ENCODE results near the gene TTC34. TPM values are rescaled to one million over a fixed set of nuclear protein-coding genes. Genes with fewer than 3 reads are reported as not detected.

The TTC34 gene
- total and polyA plus RNA-seq, 2 of the 4 experiments (the other 2 are of a cell fraction), result under 0.01 to 0.09 TPM

GRCh38 chr1:2795926-2796325, 5.6 kb downstream of the TTC34 start (continued):
- TF ChIP-seq MAZ (IDR thresholded peaks at IDR 0.05; ENCODE audit: borderline replicate concordance, low read depth, low read length) (no peak), CEBPB (IDR thresholded peaks at IDR 0.05; ENCODE audit: low read depth, low read length) (no peak), SMC3 (IDR thresholded peaks at IDR 0.05; ENCODE audit: low read depth, low read length) (no peak)

GRCh38 chr1:2791027-2791760, 10.3 kb downstream of the TTC34 start:
- Histone ChIP-seq H3K4ac (ENCODE audit: low read depth, low read length) (no peak overlapping the region), H2BK15ac (ENCODE audit: low read depth, low read length) (no peak overlapping the region), H3K27ac (ENCODE audit: insufficient read depth, low read length) (no peak overlapping the region), H3K18ac (ENCODE audit: low read depth, low read length) (no peak overlapping the region), H2AFZ (replicated peaks; ENCODE audit: low read length, poor library complexity) (no peak overlapping the region), H4K91ac (ENCODE audit: insufficient read depth, low read depth, low read length) (no peak overlapping the region), H2BK20ac (ENCODE audit: low read depth, low read length) (no peak overlapping the region), H2BK120ac (ENCODE audit: low read depth, low read length) (no peak overlapping the region), H3K14ac (replicated peaks; ENCODE audit: low read depth, low read length) (no peak overlapping the region), H3K9me1 (ENCODE audit: insufficient read depth, low read length) (no peaks in the 10 kb centered on the region), H3K36me3 (ENCODE audit: control insufficient read depth, insufficient read depth, low read length) (no peaks in the 10 kb centered on the region), H3K4me3 (ENCODE audit: insufficient read depth, low read depth, low read length) (no peak overlapping the region), H2AK9ac (replicated peaks; ENCODE audit: low read depth, low read length, poor library complexity) (no peak overlapping the region), H4K8ac (ENCODE audit: low read depth in 2 of 2, low read length in 2 of 2) (no peak overlapping the region), H3K56ac (ENCODE audit: extremely low read depth, insufficient read depth, low read length) (no peak overlapping the region), H4K5ac (ENCODE audit: low read depth, low read length) (no peak overlapping the region), H3K23ac (ENCODE audit: low read depth, low read length) (no peak overlapping the region), H3K4me1 (ENCODE audit: control insufficient read depth, insufficient read depth, low read length) (no peaks in the 10 kb centered on the region), H2AK5ac (ENCODE audit: low read depth, low read length) (no peak overlapping the region), H3K9me3 (ENCODE audit: control insufficient read depth, insufficient read depth, low read length) (peaks cover 45% of the 10 kb centered on the region), H3K4me2 (ENCODE audit: low read depth, low read length) (no peak overlapping the region), H4K20me1 (ENCODE audit: insufficient read depth, low read length) (no peaks in the 10 kb centered on the region), H3K27me3 (ENCODE audit: control insufficient read depth, insufficient read depth, low read length) (no peaks in the 10 kb centered on the region), H2BK5ac (ENCODE audit: low read depth, low read length, poor library complexity, severe bottlenecking) (no peak overlapping the region), H3K9ac (ENCODE audit: low read depth, low read length) (no peak overlapping the region), H3K79me1 (ENCODE audit: low read depth in 1 of 2, low read length in 2 of 2) (no peaks in the 10 kb centered on the region)
- no peak for DNase-seq
- dilution Hi-C loops (cut with HindIII; ENCODE audit: low sequenced_read_pairs, unreplicated experiment) (no loop called here), in situ Hi-C loops (cut with MboI; ENCODE audit: low sequenced_read_pairs) (no loop called here), intact Hi-C loops (cut with micrococcal nuclease) (no loop called here)
- 67% methylated on average over 8 of the region's 18 CpGs; no CpG with 5 or more reads in 1 of the 2 experiments for WGBS, 2 experiments (ENCODE audit: extremely low coverage in 2 of 2, insufficient read length in 1 of 2)
- POLR2A ChIA-PET (ENCODE audit: unreplicated experiment), result no interaction called here
- BruUV-seq (replicated peaks), result no TSS peak
- CTCF ChIA-PET, result no interaction called here
- ATAC-seq (ENCODE audit: low read depth), result no peak
- TF ChIP-seq CEBPB (IDR thresholded peaks at IDR 0.05; ENCODE audit: low read depth, low read length) (no peak), FOS (IDR thresholded peaks at IDR 0.05; ENCODE audit: low read depth, low read length) (no peak), RCOR1 (IDR thresholded peaks at IDR 0.05; ENCODE audit: insufficient replicate concordance, low read length) (no peak), RFX5 (IDR thresholded peaks at IDR 0.05; ENCODE audit: low read depth, low read length) (no peak), RAD21 (IDR thresholded peaks at IDR 0.05; ENCODE audit: low read length) (no peak), USF2 (IDR thresholded peaks at IDR 0.05; ENCODE audit: low read depth, low read length) (no peak), ELK1 (IDR thresholded peaks at IDR 0.05; ENCODE audit: borderline replicate concordance, low read depth, low read length) (no peak), BHLHE40 (IDR thresholded peaks at IDR 0.05; ENCODE audit: low read depth, low read length) (no peak), MXI1 (IDR thresholded peaks at IDR 0.05; ENCODE audit: borderline replicate concordance, low read depth, low read length) (no peak), MAZ (IDR thresholded peaks at IDR 0.05; ENCODE audit: borderline replicate concordance, low read depth, low read length) (no peak), POLR2A (IDR thresholded peaks at IDR 0.05; ENCODE audit: low read depth, low read length) (no peak), CHD1 (IDR thresholded peaks at IDR 0.05; ENCODE audit: low read depth, low read length) (no peak), NFE2L2 (IDR thresholded peaks at IDR 0.05; ENCODE audit: low read depth, low read length) (no peak)
